ENCODE data around the gene TRMU. TPM values are rescaled to one million over a fixed set of nuclear protein-coding genes. Genes with fewer than 3 reads are reported as not detected.

The TRMU gene
- total and polyA plus RNA-seq, 10 donors: 23.7 to 59.6 (median 43.3) TPM

- TF ChIP-seq POLR2AphosphoS5 (IDR thresholded peaks at IDR 0.05): no peak
- no peak overlapping the region for H3K27ac ChIP-seq
- H3K4me3 ChIP-seq: no peak overlapping the region
- H3K9me3 ChIP-seq: peaks cover 0 to 28% (median 21%) of the 10 kb centered on the region in 8 donors
- no peak for DNase-seq
- H3K4me1 ChIP-seq: peaks cover 0 to 38% (median 11%) of the 10 kb centered on the region in 6 donors
- H3K27me3 ChIP-seq (replicated peaks in 1 of 7): peaks cover 0 to 25% (median 0%) of the 10 kb centered on the region in 7 donors
- intact Hi-C loops (cut with DNase I; ENCODE audit: low total_unique reads): no loop called here
- WGBS, 5 donors: 84 to 90% (median 86%) methylated on average over 23 to 38 of the region's 38 CpGs
- H3K36me3 ChIP-seq: peaks cover 0 to 37% (median 2%) of the 10 kb centered on the region in 6 donors
Measured at GRCh38 chr22:46374663-46375474, 39.4 kb downstream of the TRMU start.

- DNase-seq: no peak
- TF ChIP-seq POLR2AphosphoS5 (IDR thresholded peaks at IDR 0.05) (no peak), POLR2A (IDR thresholded peaks at IDR 0.05) (no peak), CTCF (IDR thresholded peaks at IDR 0.05 in 8 of 11, conservative IDR thresholded peaks at IDR 0.05 in 3 of 11) (no peak)
- WGBS, 5 donors: 88 to 94% (median 90%) methylated on average over 3 of the region's 3 CpGs
Measured at GRCh38 chr22:46376111-46376510, 40.6 kb downstream of the TRMU start.

GRCh38 chr22:46376908-46377524 is 41.5 kb downstream of the TRMU start:
- H3K27ac ChIP-seq: no peak overlapping the region

More at GRCh38 chr22:46376111-46376510, 40.6 kb downstream of the TRMU start:
- peaks cover 0 to 48% (median 4%) of the 10 kb centered on the region in 6 donors for H3K36me3 ChIP-seq
- H3K27me3 ChIP-seq (replicated peaks in 1 of 7): peaks cover 0 to 25% (median 0%) of the 10 kb centered on the region in 7 donors
- peaks cover 0 to 28% (median 21%) of the 10 kb centered on the region in 8 donors for H3K9me3 ChIP-seq
- no peak overlapping the region for H3K27ac ChIP-seq
- intact Hi-C loops (cut with DNase I; ENCODE audit: low total_unique reads): no loop called here
- H3K4me1 ChIP-seq: peaks cover 0 to 27% (median 11%) of the 10 kb centered on the region in 6 donors
- H3K4me3 ChIP-seq: no peak overlapping the region

More at GRCh38 chr22:46376908-46377524, 41.5 kb downstream of the TRMU start:
- intact Hi-C loops (cut with DNase I; ENCODE audit: low total_unique reads): no loop called here
- no peak for DNase-seq
- peaks cover 0 to 57% (median 4%) of the 10 kb centered on the region in 6 donors for H3K36me3 ChIP-seq
- H3K9me3 ChIP-seq: peaks cover 0 to 28% (median 21%) of the 10 kb centered on the region in 8 donors
- H3K4me1 ChIP-seq: peaks cover 0 to 25% (median 11%) of the 10 kb centered on the region in 6 donors
- WGBS, 5 donors: 89 to 96% (median 92%) methylated on average over 19 of the region's 19 CpGs
- no peak overlapping the region for H3K4me3 ChIP-seq
- H3K27me3 ChIP-seq (replicated peaks in 1 of 7): peaks cover 0 to 25% (median 0%) of the 10 kb centered on the region in 7 donors
- TF ChIP-seq POLR2AphosphoS5 (IDR thresholded peaks at IDR 0.05) (no peak), CTCF (IDR thresholded peaks at IDR 0.05 in 8 of 11, conservative IDR thresholded peaks at IDR 0.05 in 3 of 11) (no peak), POLR2A (IDR thresholded peaks at IDR 0.05) (no peak)
